Adrenal gland (tissue), 5 donors: ENCODE results near the gene RAMP2.
"Not testable (repeated sequence)": the region's sequence is repeated elsewhere in the genome, so short reads cannot be mapped to it uniquely, and the experiment has no call there.

Source experiments
- CTCF ChIP-seq, 6 experiments: fragments of 450-650 bp in 4 of 6; fragments of 200-600 bp in 2 of 6; sonication (generic) in 1 of 6; IDR thresholded peaks; 1 replicate in 5 of 6; 2 replicates in 1 of 6; pipeline versions ENCODE4 v1.5.1 to v1.8.0; 2016 to 2021; ENCODE audit warnings: antibody characterized with exemption in 6 of 6, mild to moderate bottlenecking in 2 of 6, moderate library complexity in 1 of 6
- POLR2A ChIP-seq, 2 donors: fragments of 450-650 bp; IDR thresholded peaks; one replicate each; pipeline ENCODE4 v1.6.1; 2017; ENCODE audit warnings: antibody characterized with exemption in 2 of 2, mild to moderate bottlenecking in 2 of 2, moderate library complexity in 1 of 2
- donor health status: DM: no; HTN: no; CAD: no.

GRCh38 chr17:42768006-42768405 is 7.0 kb downstream of the RAMP2 start:
- TF ChIP-seq POLR2A, CTCF (IDR thresholded peaks at IDR 0.05): not testable (repeated sequence)
